ENCODE results near the gene KDELR3. TPM values are rescaled to one million over a fixed set of nuclear protein-coding genes. Genes with fewer than 3 reads are reported as not detected.

Gene KDELR3
- polyA plus RNA-seq, 3 donors: not detected

- H4K20me1 ChIP-seq (ENCODE audit: insufficient read depth, low read length): peaks cover 100% of the 10 kb centered on the region
- H3K27ac Mint-ChIP-seq: peak overlapping the region in 1 of 7 donors; percentile 26
- no peaks in the 10 kb centered on the region for H3K27me3 ChIP-seq (ENCODE audit: control insufficient read depth in 2 of 2, insufficient read depth in 2 of 2, low read length in 2 of 2)
- no peaks in the 10 kb centered on the region for H3K9me3 ChIP-seq (replicated peaks in 1 of 2; ENCODE audit: control insufficient read depth in 1 of 2, insufficient read depth in 1 of 2, low read length in 2 of 2)
- H3K9me3 Mint-ChIP-seq: no peaks in the 10 kb centered on the region
- H3K4me2 ChIP-seq (replicated peaks; ENCODE audit: extremely low read depth, low read length, poor library complexity, severe bottlenecking): no peak overlapping the region
- no peak overlapping the region for H3K4me3 Mint-ChIP-seq
- H3K36me3 ChIP-seq (replicated peaks in 1 of 2; ENCODE audit: control insufficient read depth in 1 of 2, insufficient read depth in 2 of 2, low read length in 2 of 2): peaks cover 98 to 100% of the 10 kb centered on the region in 2 donors
- H3K4me1 Mint-ChIP-seq: no peaks in the 10 kb centered on the region
- H3K36me3 Mint-ChIP-seq: peaks cover 78 to 98% of the 10 kb centered on the region in 2 donors
- H3K9ac ChIP-seq (ENCODE audit: insufficient read depth, low read length, poor library complexity, severe bottlenecking): no peak overlapping the region
- intact Hi-C loops (cut with micrococcal nuclease): no loop called here
- no peak overlapping the region for H3K27ac ChIP-seq (ENCODE audit: low read depth in 1 of 2, low read length in 2 of 2)
- H3K4me3 ChIP-seq (replicated peaks in 1 of 3; ENCODE audit: low read depth in 2 of 3, low read length in 3 of 3): no peak overlapping the region
- 100% methylated on average over 7 of the region's 12 CpGs for WGBS (ENCODE audit: insufficient coverage)
- TF ChIP-seq CTCF (IDR thresholded peaks at IDR 0.05): no peak
- DNase-seq: no peak
- no peaks in the 10 kb centered on the region for H3K4me1 ChIP-seq (ENCODE audit: control insufficient read depth in 1 of 2, insufficient read depth in 2 of 2, low read length in 2 of 2)
- H3K79me2 ChIP-seq (ENCODE audit: insufficient read depth, low read length): peaks cover 70% of the 10 kb centered on the region
- H3K27me3 Mint-ChIP-seq (ENCODE audit: low read depth in 3 of 3): peaks cover 0 to 2% (median 0%) of the 10 kb centered on the region in 3 donors
- no peak overlapping the region for H2AFZ ChIP-seq (ENCODE audit: insufficient read depth, low read depth, low read length, poor library complexity, severe bottlenecking)
These were observed 27.0 kb downstream of the KDELR3 start for GRCh38 chr22:38494939-38495338.

GRCh38 chr22:38497869-38498268 lies 30.0 kb downstream of the KDELR3 start:
- H3K27ac Mint-ChIP-seq: no peak overlapping the region

More at GRCh38 chr22:38497869-38498268, 30.0 kb downstream of the KDELR3 start:
- Histone ChIP-seq H4K20me1 (ENCODE audit: insufficient read depth, low read length) (peaks cover 100% of the 10 kb centered on the region), H3K4me3 (replicated peaks in 1 of 3; ENCODE audit: low read depth in 2 of 3, low read length in 3 of 3) (no peak overlapping the region), H2AFZ (ENCODE audit: insufficient read depth, low read depth, low read length, poor library complexity, severe bottlenecking) (no peak overlapping the region), H3K36me3 (replicated peaks in 1 of 2; ENCODE audit: control insufficient read depth in 1 of 2, insufficient read depth in 2 of 2, low read length in 2 of 2) (peaks cover 89 to 99% of the 10 kb centered on the region in 2 donors), H3K79me2 (ENCODE audit: insufficient read depth, low read length) (peaks cover 86% of the 10 kb centered on the region), H3K9ac (ENCODE audit: insufficient read depth, low read length, poor library complexity, severe bottlenecking) (no peak overlapping the region), H3K4me2 (replicated peaks; ENCODE audit: extremely low read depth, low read length, poor library complexity, severe bottlenecking) (no peak overlapping the region), H3K27me3 (ENCODE audit: control insufficient read depth in 2 of 2, insufficient read depth in 2 of 2, low read length in 2 of 2) (no peaks in the 10 kb centered on the region), H3K4me1 (ENCODE audit: control insufficient read depth in 1 of 2, insufficient read depth in 2 of 2, low read length in 2 of 2) (peaks cover 6 to 8% of the 10 kb centered on the region in 2 donors), H3K9me3 (replicated peaks in 1 of 2; ENCODE audit: control insufficient read depth in 1 of 2, insufficient read depth in 1 of 2, low read length in 2 of 2) (no peaks in the 10 kb centered on the region), H3K27ac (ENCODE audit: low read depth in 1 of 2, low read length in 2 of 2) (no peak overlapping the region)
- Mint-ChIP-seq H3K4me1 (peaks cover 9% of the 10 kb centered on the region), H3K36me3 (peaks cover 76 to 98% of the 10 kb centered on the region in 2 donors), H3K4me3 (no peak overlapping the region), H3K9me3 (no peaks in the 10 kb centered on the region), H3K27me3 (ENCODE audit: low read depth in 3 of 3) (peaks cover 0 to 2% (median 0%) of the 10 kb centered on the region in 3 donors)
- DNase-seq: no peak
- intact Hi-C loops (cut with micrococcal nuclease): no loop called here
- no CpG with 5 or more reads among the region's 3 CpGs for WGBS (ENCODE audit: insufficient coverage)
- no peak for TF ChIP-seq CTCF (IDR thresholded peaks at IDR 0.05)
